Hepatocyte (in vitro differentiated cells): Measurements from ENCODE around the gene SIGLEC9.

Experiments used
- CTCF ChIP-seq: fragments of 200-600 bp; sonication (generic); IDR thresholded peaks from 2 replicates; pipeline ENCODE4 v1.5.1; 2016; ENCODE audit warnings: antibody characterized with exemption, mild to moderate bottlenecking; ENCODE audit not compliant: poor library complexity
- EZH2 ChIP-seq: fragments of 200-600 bp; sonication (generic); IDR thresholded peaks from 2 replicates; pipeline ENCODE4 v1.6.1; 2016; ENCODE audit warnings: antibody characterized with exemption, mild to moderate bottlenecking, borderline replicate concordance

DNA sequence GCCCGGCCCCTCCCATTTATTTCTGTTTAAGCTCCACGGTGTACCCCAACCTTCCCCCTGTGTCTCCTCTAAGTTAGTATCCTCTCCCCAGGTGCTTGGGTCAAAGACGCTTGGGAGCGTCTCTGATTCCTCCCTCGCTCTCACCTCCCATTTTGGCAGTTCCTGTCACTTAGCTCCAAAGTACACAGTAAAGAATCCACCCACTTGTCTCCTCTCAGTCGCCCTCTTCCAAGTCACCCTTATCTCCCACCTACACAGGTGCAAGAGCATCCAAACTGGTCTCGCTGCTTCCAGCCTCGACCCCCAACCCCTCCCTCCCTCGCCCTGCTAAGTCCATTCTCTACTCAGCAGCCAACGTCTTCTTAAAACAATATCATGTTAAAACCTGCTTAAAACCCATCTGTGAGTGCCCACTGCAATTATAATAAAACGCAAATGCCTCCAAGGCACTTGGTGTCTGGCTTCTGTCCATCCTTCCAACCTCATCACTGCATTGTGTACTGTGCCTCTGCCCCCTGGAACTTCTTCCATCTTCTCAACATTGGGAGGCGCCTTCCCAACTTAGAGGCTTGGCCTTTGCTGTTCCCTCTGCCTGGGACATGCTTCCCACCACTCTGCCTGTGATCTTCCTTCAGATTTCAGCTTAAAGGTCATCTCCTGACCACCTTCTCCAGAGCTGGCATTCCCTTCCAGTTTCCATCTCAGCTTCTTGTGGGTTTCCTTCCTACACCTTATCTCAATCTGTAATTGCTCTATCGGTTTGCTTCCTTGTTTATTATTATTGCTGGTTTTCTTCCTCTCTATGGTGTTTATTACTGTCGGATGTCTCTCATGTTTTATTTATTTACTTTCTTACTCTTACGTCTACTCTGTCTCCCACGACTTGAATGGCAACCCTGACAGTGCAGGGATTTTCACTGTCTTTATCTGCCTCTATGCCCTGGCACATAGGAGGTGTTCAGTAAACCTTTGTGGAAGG, 32.5 kb upstream of the SIGLEC9 start:
- TF ChIP-seq EZH2 (no peak), CTCF (no peak)
